Neural cell (in vitro differentiated cells): ENCODE measurements around the gene CEP97. TPM values are rescaled to one million over a fixed set of nuclear protein-coding genes. Genes with fewer than 3 reads are reported as not detected.

Experiments
- H2AFZ ChIP-seq: fragments of 200-600, 300-800 bp; sonication (generic), shearing (Covaris generic); 2 replicates; pipeline ENCODE4 v1.6.0; 2014; ENCODE audit warnings: low read depth, mild to moderate bottlenecking, antibody characterized with exemption, low read length, moderate library complexity
- H3F3A ChIP-seq: fragments of 200-600 bp; shearing (Covaris generic); 2 replicates; pipeline ENCODE4 v1.6.1; 2016; ENCODE audit warnings: mild to moderate bottlenecking, moderate library complexity, mixed read lengths, antibody characterized with exemption, low read length; ENCODE audit not compliant: insufficient read depth, poor library complexity, severe bottlenecking
- H3K27ac ChIP-seq: fragments of 200-600, 300-800 bp; sonication (generic), shearing (Covaris generic); 2 replicates; pipeline ENCODE4 v1.5.1; 2014; ENCODE audit warnings: mild to moderate bottlenecking, low read length, moderate library complexity
- H3K27me3 ChIP-seq: fragments of 300-800, 200-600 bp; sonication (generic), shearing (Covaris generic); 2 replicates; pipeline ENCODE4 v1.6.0; 2014; ENCODE audit warnings: mild to moderate bottlenecking, low read depth, low read length, moderate library complexity; ENCODE audit not compliant: insufficient read depth
- H3K36me3 ChIP-seq: fragments of 300-800, 200-600 bp; sonication (generic), shearing (Covaris generic); 2 replicates; pipeline ENCODE4 v1.5.1; 2014; ENCODE audit warnings: mild to moderate bottlenecking, antibody characterized with exemption, low read length, moderate library complexity; ENCODE audit not compliant: insufficient read depth
- H3K4me2 ChIP-seq: fragments of 300-800, 200-600 bp; sonication (generic), shearing (Covaris generic); 2 replicates; pipeline ENCODE4 v1.6.0; 2014; ENCODE audit warnings: mild to moderate bottlenecking, low read length
- H3K4me3 ChIP-seq: fragments of 300-800, 200-600 bp; sonication (generic), shearing (Covaris generic); 2 replicates; pipeline ENCODE4 v1.5.1; 2014; ENCODE audit warnings: mild to moderate bottlenecking, low read length, moderate library complexity
- H3K79me2 ChIP-seq: fragments of 200-600 bp; shearing (Covaris generic); replicated peaks from 2 replicates; pipeline ENCODE4 v1.6.0; 2014; ENCODE audit warnings: mild to moderate bottlenecking, low read length, moderate library complexity; ENCODE audit not compliant: insufficient read depth
- H3K9ac ChIP-seq: fragments of 300-800, 200-600 bp; sonication (generic), shearing (Covaris generic); 2 replicates; pipeline ENCODE4 v1.6.1; 2016; ENCODE audit warnings: mild to moderate bottlenecking, low read length, mixed read lengths
- H3K9me2 ChIP-seq: fragments of 200-600 bp; shearing (Covaris generic); 2 replicates; pipeline ENCODE4 v1.6.1; 2016; ENCODE audit warnings: mild to moderate bottlenecking, low read length, mixed read lengths; ENCODE audit not compliant: insufficient read depth
- H3K9me3 ChIP-seq: fragments of 200-600, 300-800 bp; sonication (generic), shearing (Covaris generic); 2 replicates; pipeline ENCODE4 v1.6.1; 2016; ENCODE audit warnings: mild to moderate bottlenecking, mixed run types, low read length, moderate library complexity, mixed read lengths
- H4K20me1 ChIP-seq: fragments of 200-600 bp; shearing (Covaris generic); 2 replicates; pipeline ENCODE4 v1.6.1; 2016; ENCODE audit warnings: mild to moderate bottlenecking, mixed run types; ENCODE audit not compliant: insufficient read depth
- EP300 ChIP-seq: fragments of 450-650 bp; conservative IDR thresholded peaks from 2 replicates; pipeline ENCODE4 v1.6.1; 2014; ENCODE audit warnings: antibody characterized with exemption, mild to moderate bottlenecking, moderate library complexity; ENCODE audit not compliant: poor library complexity, severe bottlenecking
- EZH2 ChIP-seq: fragments of 200-600, 300-800 bp; shearing (Covaris generic), sonication (generic); IDR thresholded peaks from 2 replicates; pipeline ENCODE4 v1.6.1; 2014; ENCODE audit warnings: antibody characterized with exemption, low read length, borderline replicate concordance, mild to moderate bottlenecking; ENCODE audit not compliant: insufficient read depth, poor library complexity, severe bottlenecking
- MXI1 ChIP-seq: fragments of 450-650 bp; conservative IDR thresholded peaks from 2 replicates; pipeline ENCODE4 v1.6.1; 2014; ENCODE audit warnings: antibody characterized with exemption, mild to moderate bottlenecking; ENCODE audit not compliant: poor library complexity, severe bottlenecking
- POLR2AphosphoS5 ChIP-seq: IDR thresholded peaks from 2 replicates; pipeline ENCODE4 v1.6.1; 2012
- RAD21 ChIP-seq: fragments of 450-650 bp; conservative IDR thresholded peaks from 2 replicates; pipeline ENCODE4 v1.6.1; 2014; ENCODE audit warnings: antibody characterized with exemption, mild to moderate bottlenecking, moderate library complexity
- SMC3 ChIP-seq: fragments of 450-650 bp; conservative IDR thresholded peaks from 2 replicates; pipeline ENCODE4 v1.6.1; 2014; ENCODE audit warnings: antibody characterized with exemption, mild to moderate bottlenecking, moderate library complexity; ENCODE audit not compliant: poor library complexity
- polyA plus RNA-seq: library from polyadenylated mRNA; depleted of rRNA; stranded (reverse); fragments of >200 nt; gene quantifications from 2 replicates; pipeline ENCODE4 v1.2.3, GENCODE V29; 2014
- TF ChIP-seq, protein P1 (sequence below): IDR thresholded peaks from 2 replicates; pipeline ENCODE4 v1.6.1; 2012; ENCODE audit warnings: borderline replicate concordance
- TF ChIP-seq, protein P2 (sequence below): fragments of 450-650 bp; IDR thresholded peaks from 2 replicates; pipeline ENCODE4 v1.5.1; 2014; ENCODE audit warnings: antibody characterized with exemption, mild to moderate bottlenecking, moderate library complexity; ENCODE audit not compliant: poor library complexity, severe bottlenecking

The CEP97 gene
- polyA plus RNA-seq, 1 donor from 2014 or later, result 52.9 TPM

DNA sequence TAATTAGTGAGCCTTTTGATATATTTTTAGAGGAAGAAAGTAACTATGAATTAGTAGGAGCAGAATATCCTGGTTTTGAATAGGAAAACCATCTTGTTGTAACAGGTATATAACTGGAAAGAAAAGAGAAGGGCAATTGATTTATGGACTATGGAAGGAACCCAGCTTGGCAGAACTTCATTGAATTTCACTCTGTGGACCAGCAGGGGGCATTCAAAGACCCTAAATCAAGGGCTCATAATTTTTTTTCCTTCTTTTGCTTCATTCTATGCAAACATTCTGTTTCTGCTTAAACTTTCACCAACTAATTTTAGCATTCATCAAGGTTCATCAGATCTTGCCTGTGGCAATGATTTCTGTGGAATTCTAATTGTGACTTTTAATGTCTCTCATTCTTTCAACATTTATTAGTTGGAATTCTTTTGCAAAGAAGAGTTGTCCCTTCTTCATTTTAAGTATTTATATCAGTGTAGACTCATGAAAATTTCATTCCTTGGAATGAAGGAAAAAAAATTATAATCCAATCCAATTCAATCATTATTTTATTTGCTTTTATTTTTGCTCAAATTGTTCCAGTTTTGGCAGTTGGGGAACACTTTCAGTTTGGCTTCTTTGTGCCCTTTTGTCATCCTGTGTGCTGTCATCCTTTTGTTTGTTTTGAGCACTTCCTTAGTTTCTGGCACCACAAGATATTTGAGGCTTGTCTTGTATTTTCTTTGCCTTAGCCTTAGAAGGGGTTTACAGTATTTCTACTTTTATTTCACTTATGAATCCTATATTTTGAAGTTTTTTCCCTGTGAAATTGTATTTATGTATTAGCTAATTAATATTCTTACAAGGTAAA lies 85.0 kb downstream of the CEP97 start:
- Histone ChIP-seq H2AFZ (no peak overlapping the region), H3K4me2 (no peak overlapping the region), H3K36me3 (no peaks in the 10 kb centered on the region), H3K4me3 (no peak overlapping the region), H3F3A (no peaks in the 10 kb centered on the region), H3K9me3 (no peaks in the 10 kb centered on the region), H3K9ac (no peak overlapping the region), H3K9me2 (no peaks in the 10 kb centered on the region), H4K20me1 (no peaks in the 10 kb centered on the region), H3K27ac (no peak overlapping the region), H3K79me2 (no peaks in the 10 kb centered on the region), H3K27me3 (no peaks in the 10 kb centered on the region)
- TF ChIP-seq EZH2, result no peak
- TF ChIP-seq, protein P1, sequence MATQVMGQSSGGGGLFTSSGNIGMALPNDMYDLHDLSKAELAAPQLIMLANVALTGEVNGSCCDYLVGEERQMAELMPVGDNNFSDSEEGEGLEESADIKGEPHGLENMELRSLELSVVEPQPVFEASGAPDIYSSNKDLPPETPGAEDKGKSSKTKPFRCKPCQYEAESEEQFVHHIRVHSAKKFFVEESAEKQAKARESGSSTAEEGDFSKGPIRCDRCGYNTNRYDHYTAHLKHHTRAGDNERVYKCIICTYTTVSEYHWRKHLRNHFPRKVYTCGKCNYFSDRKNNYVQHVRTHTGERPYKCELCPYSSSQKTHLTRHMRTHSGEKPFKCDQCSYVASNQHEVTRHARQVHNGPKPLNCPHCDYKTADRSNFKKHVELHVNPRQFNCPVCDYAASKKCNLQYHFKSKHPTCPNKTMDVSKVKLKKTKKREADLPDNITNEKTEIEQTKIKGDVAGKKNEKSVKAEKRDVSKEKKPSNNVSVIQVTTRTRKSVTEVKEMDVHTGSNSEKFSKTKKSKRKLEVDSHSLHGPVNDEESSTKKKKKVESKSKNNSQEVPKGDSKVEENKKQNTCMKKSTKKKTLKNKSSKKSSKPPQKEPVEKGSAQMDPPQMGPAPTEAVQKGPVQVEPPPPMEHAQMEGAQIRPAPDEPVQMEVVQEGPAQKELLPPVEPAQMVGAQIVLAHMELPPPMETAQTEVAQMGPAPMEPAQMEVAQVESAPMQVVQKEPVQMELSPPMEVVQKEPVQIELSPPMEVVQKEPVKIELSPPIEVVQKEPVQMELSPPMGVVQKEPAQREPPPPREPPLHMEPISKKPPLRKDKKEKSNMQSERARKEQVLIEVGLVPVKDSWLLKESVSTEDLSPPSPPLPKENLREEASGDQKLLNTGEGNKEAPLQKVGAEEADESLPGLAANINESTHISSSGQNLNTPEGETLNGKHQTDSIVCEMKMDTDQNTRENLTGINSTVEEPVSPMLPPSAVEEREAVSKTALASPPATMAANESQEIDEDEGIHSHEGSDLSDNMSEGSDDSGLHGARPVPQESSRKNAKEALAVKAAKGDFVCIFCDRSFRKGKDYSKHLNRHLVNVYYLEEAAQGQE, result no peak
- TF ChIP-seq SMC3, result peak; percentile 32
- TF ChIP-seq, protein P2, sequence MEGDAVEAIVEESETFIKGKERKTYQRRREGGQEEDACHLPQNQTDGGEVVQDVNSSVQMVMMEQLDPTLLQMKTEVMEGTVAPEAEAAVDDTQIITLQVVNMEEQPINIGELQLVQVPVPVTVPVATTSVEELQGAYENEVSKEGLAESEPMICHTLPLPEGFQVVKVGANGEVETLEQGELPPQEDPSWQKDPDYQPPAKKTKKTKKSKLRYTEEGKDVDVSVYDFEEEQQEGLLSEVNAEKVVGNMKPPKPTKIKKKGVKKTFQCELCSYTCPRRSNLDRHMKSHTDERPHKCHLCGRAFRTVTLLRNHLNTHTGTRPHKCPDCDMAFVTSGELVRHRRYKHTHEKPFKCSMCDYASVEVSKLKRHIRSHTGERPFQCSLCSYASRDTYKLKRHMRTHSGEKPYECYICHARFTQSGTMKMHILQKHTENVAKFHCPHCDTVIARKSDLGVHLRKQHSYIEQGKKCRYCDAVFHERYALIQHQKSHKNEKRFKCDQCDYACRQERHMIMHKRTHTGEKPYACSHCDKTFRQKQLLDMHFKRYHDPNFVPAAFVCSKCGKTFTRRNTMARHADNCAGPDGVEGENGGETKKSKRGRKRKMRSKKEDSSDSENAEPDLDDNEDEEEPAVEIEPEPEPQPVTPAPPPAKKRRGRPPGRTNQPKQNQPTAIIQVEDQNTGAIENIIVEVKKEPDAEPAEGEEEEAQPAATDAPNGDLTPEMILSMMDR, result peak; percentile 46
- TF ChIP-seq RAD21, result peak; percentile 41

DNA sequence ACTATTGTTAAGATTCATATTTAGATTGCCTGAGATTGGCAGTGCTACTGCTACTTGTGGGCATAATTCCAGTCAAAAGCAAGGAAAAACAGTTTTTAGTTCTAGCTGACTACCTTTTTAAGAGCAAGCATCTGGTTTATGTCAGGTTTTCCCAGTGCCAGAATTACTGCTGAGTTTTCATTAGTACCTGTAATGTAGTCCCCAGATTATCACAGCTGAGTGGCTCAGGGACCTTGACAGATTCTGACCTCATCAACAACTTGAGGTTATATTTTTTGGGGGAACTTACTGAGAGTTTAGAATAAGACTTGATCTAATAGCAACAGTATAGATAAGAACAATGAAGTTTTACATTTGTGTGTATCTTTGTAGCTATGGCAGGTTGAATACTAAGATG lies 85.6 kb downstream of the CEP97 start:
- no peak for TF ChIP-seq SMC3
- H3K27ac ChIP-seq, result no peak overlapping the region

DNA sequence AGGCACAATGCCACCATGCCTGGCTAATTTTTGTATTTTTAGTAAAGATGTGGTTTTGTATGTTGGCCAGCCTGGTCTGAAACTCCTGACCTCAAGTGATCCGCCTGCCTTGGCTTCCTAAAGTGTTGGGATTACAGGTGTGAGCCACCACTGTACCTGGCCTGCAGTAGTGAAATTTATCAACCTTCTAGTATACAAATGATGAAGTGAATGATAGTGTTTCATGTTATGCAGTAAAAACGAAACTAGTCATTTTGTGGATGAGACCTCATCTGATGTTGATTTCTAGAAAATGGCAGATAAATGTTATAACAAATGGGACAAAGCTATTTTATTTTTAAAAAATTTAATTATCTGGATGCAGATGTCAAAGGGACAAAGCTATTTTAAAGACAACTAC lies 87.5 kb downstream of the CEP97 start:
- Histone ChIP-seq H3K4me3 (no peak overlapping the region), H2AFZ (no peak overlapping the region), H3K27ac (no peak overlapping the region), H3K9me2 (no peaks in the 10 kb centered on the region), H3K9me3 (no peaks in the 10 kb centered on the region), H3F3A (no peaks in the 10 kb centered on the region), H3K4me2 (no peak overlapping the region), H3K9ac (no peak overlapping the region), H3K36me3 (no peaks in the 10 kb centered on the region), H4K20me1 (no peaks in the 10 kb centered on the region), H3K27me3 (no peaks in the 10 kb centered on the region), H3K79me2 (no peaks in the 10 kb centered on the region)
- TF ChIP-seq EP300 (no peak), SMC3 (no peak), MXI1 (no peak), POLR2AphosphoS5 (no peak)
- TF ChIP-seq, protein P2, result no peak
- TF ChIP-seq, protein P1, result no peak

More for the DNA sequence above, 85.6 kb downstream of the CEP97 start:
- no peaks in the 10 kb centered on the region for H3F3A ChIP-seq
- H3K4me3 ChIP-seq, result no peak overlapping the region
- no peaks in the 10 kb centered on the region for H3K27me3 ChIP-seq
- H3K4me2 ChIP-seq, result no peak overlapping the region
- no peaks in the 10 kb centered on the region for H4K20me1 ChIP-seq
- no peak overlapping the region for H3K9ac ChIP-seq
- no peak overlapping the region for H2AFZ ChIP-seq
- H3K36me3 ChIP-seq, result no peaks in the 10 kb centered on the region
- H3K9me3 ChIP-seq, result no peaks in the 10 kb centered on the region
- H3K9me2 ChIP-seq, result no peaks in the 10 kb centered on the region
- H3K79me2 ChIP-seq, result no peaks in the 10 kb centered on the region
